Measurements from ENCODE around the gene ATRN. TPM values are rescaled to one million over a fixed set of nuclear protein-coding genes. Genes with fewer than 3 reads are reported as not detected.
A peak's percentile ranks its signal among the peaks of the same experiment; 100 is the strongest.

Gene ATRN
- total and polyA plus RNA-seq, 2 of the 8 experiments (the other 6 are each of a cell fraction or from before 2014, with no cell fraction given) = 12.0 to 17.4 TPM

- H3K36me3 ChIP-seq (ENCODE audit: control insufficient read depth in 2 of 4, insufficient read depth in 4 of 4, low read length in 3 of 4) = no peaks in the 10 kb centered on the region
- H2AK5ac ChIP-seq (ENCODE audit: low read depth, low read length) = no peak overlapping the region
- no peak overlapping the region for H2BK5ac ChIP-seq (ENCODE audit: low read depth, low read length)
- CTCF ChIA-PET (ENCODE audit: partially characterized antibody) = interaction anchor here (0.9 to 45.1 kb wide), 10 partner anchors 0 to 385 kb away, joined by 3 to 1432 read pairs (median 6); partner anchors contain the start of genes ADAM33 and SIGLEC1
- H2BK20ac ChIP-seq (ENCODE audit: low read length) = no peak overlapping the region
- H3K79me1 ChIP-seq (ENCODE audit: low read depth, low read length) = no peaks in the 10 kb centered on the region
- no peak overlapping the region for H3K27ac ChIP-seq (ENCODE audit: low read depth, low read length)
- WGBS, 2 experiments (ENCODE audit: extremely low coverage in 1 of 2, insufficient coverage in 1 of 2, insufficient read length in 1 of 2, insufficient replicate concordance in 2 of 2, low coverage in 1 of 2, low lambda C conversion rate in 2 of 2, missing lambda C conversion rate in 1 of 2) = 83% methylated on average over 9 of the region's 9 CpGs; no CpG with 5 or more reads in 1 of the 2 experiments
- H2AFZ ChIP-seq (ENCODE audit: low read length) = no peak overlapping the region
- H3K23ac ChIP-seq (ENCODE audit: insufficient read length) = no peak overlapping the region
- H2BK12ac ChIP-seq (ENCODE audit: low read depth, low read length) = peak overlapping the region; percentile 50; the same call in 1 of the 2 replicates
- no peak overlapping the region for H3K14ac ChIP-seq (ENCODE audit: insufficient read length)
- H3K9me3 ChIP-seq (ENCODE audit: insufficient read depth in 2 of 2, low read depth in 1 of 2, low read length in 1 of 2) = no peaks in the 10 kb centered on the region
- POLR2A ChIA-PET (ENCODE audit: partially characterized antibody) = no interaction called here
- H3K79me2 ChIP-seq (ENCODE audit: control insufficient read depth in 1 of 2, insufficient read depth in 2 of 2, low read length in 2 of 2) = no peaks in the 10 kb centered on the region
- H2BK15ac ChIP-seq (ENCODE audit: low read length) = 0 out of 2 replicates have a peak overlapping the region, but pooled peaks have one; percentile 25
- no peaks in the 10 kb centered on the region for H4K20me1 ChIP-seq (replicated peaks in 1 of 2; ENCODE audit: control insufficient read depth in 1 of 2, insufficient read depth in 2 of 2, low read length in 2 of 2)
- H3K4me1 ChIP-seq (replicated peaks in 1 of 4; ENCODE audit: control insufficient read depth in 3 of 4, insufficient read depth in 4 of 4, low read length in 3 of 4) = peaks cover 3 to 10% (median 5%) of the 10 kb centered on the region in 4 experiments
- H4K8ac ChIP-seq (ENCODE audit: extremely low read depth, insufficient read depth, low read length) = no peak overlapping the region; the same call in 1 of the 2 replicates
- FAIRE-seq (no peak), DNase-seq (ENCODE audit: low read depth in 1 of 2, low spot score in 2 of 2) (no peak)
- H4K91ac ChIP-seq (replicated peaks; ENCODE audit: insufficient read length, low read length) = no peak overlapping the region
- peaks cover 0 to 9% (median 7%) of the 10 kb centered on the region in 4 experiments; a peak in 6 of 7 replicates for H3K27me3 ChIP-seq (replicated peaks in 1 of 4; ENCODE audit: control insufficient read depth in 3 of 4, extremely low read depth in 1 of 4, insufficient read depth in 3 of 4, low read length in 3 of 4)
- peaks cover 4% of the 10 kb centered on the region for H3K23me2 ChIP-seq (ENCODE audit: low read depth, low read length)
- no peak overlapping the region for H3K4me3 ChIP-seq (ENCODE audit: extremely low read depth in 1 of 4, insufficient read depth in 2 of 4, low read depth in 3 of 4, low read length in 4 of 4)
- no peak overlapping the region for H3K9ac ChIP-seq (replicated peaks in 1 of 4; ENCODE audit: extremely low read depth in 1 of 4, low read depth in 3 of 4, low read length in 3 of 4)
- no peak overlapping the region for H3K56ac ChIP-seq (replicated peaks; ENCODE audit: insufficient read length, low read depth, low read length)
- H4K5ac ChIP-seq (ENCODE audit: insufficient read length, low read depth, low read length) = no peak overlapping the region
- H3K18ac ChIP-seq (ENCODE audit: extremely low read depth, low read length) = no peak overlapping the region; the same call in 1 of the 2 replicates
- H3K4me2 ChIP-seq (ENCODE audit: insufficient read depth in 1 of 2, low read depth in 2 of 2, low read length in 2 of 2) = no peak overlapping the region
- H2BK120ac ChIP-seq (replicated peaks; ENCODE audit: low read depth, low read length) = no peak overlapping the region
- H3K4ac ChIP-seq (replicated peaks; ENCODE audit: insufficient read length, low read depth, low read length) = no peak overlapping the region
- no peak for TF ChIP-seq MAX (IDR thresholded peaks at IDR 0.05)
- no peak for TF ChIP-seq TAF1 (IDR thresholded peaks at IDR 0.05; ENCODE audit: low read depth, low read length)
- no peak for TF ChIP-seq MAFK (IDR thresholded peaks at IDR 0.05; ENCODE audit: low read depth, low read length)
- no peak for TF ChIP-seq CREB1 (IDR thresholded peaks at IDR 0.05)
- no peak for TF ChIP-seq POLR2AphosphoS5 (IDR thresholded peaks at IDR 0.05; ENCODE audit: low read depth, low read length)
- no peak for TF ChIP-seq KDM4A (IDR thresholded peaks at IDR 0.05; ENCODE audit: low read depth, low read length, severe bottlenecking)
- no peak for TF ChIP-seq TCF12 (IDR thresholded peaks at IDR 0.05; ENCODE audit: low read depth, low read length)
- peak; percentile 5 to 14 (median 8); a peak in 3 of 4 replicates for TF ChIP-seq CTCF (IDR thresholded peaks at IDR 0.05; ENCODE audit: control extremely low read depth in 1 of 3, insufficient read depth in 1 of 3, low read depth in 1 of 3, low read length in 3 of 3)
- TF ChIP-seq RAD21 (IDR thresholded peaks at IDR 0.05 in 1 of 2, conservative IDR thresholded peaks at IDR 0.05 in 1 of 2; ENCODE audit: low read depth in 2 of 2, low read length in 2 of 2) = peak in 1 of 2 experiments; percentile 42; a peak in 2 of 4 replicates
Observed at GRCh38 chr20:3686867-3687321, 216.1 kb downstream of the ATRN start.

All from H1 (cell line).